ENCODE data around the gene PARVG. TPM values are rescaled to one million over a fixed set of nuclear protein-coding genes. Genes with fewer than 3 reads are reported as not detected.

Gene PARVG
- total and polyA plus RNA-seq, 12 donors = 0.90 to 16.2 (median 2.1) TPM

DNA sequence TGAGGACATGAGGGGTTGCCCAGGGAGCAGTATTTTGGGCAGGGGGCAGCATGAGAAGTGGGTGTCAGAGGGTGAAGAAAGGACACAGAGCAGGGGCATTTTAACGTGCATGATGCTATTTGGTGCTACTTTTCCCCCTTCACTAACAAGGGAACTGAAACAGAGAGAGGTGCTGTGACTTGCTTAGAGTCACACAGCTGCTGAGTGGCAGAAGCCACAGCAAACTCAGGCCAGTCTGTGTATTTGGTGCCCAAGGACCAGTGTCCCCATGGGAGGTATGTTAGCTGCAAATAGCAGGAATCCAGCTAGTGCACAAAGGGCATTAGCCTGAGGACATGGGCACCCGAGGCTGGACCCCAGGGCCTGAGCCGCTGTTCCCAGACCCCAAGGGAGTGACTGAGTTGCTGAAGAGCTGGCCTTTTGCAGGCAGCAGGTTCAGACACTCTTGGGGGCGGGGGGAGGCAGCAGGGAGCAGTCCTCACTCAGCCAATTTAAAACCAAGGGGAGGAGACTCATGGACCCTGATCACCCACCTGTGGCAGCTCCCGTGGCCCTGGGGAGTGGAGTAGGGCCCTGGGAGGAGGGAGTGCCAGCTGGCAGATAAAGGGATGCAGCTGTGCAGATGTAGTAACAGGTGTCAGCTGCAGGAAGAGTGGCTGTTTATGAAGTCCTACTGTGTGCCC lies 14.6 kb downstream of the PARVG start:
- H3K4me1 ChIP-seq = peaks cover 0 to 30% (median 0%) of the 10 kb centered on the region in 9 donors
- no peak overlapping the region for H3K27ac ChIP-seq
- no peak for ATAC-seq
- peaks cover 0 to 27% (median 0%) of the 10 kb centered on the region in 9 donors for H3K36me3 ChIP-seq
- intact Hi-C loops (cut with DNase I) = no loop called here
- peaks cover 0 to 21% (median 6%) of the 10 kb centered on the region in 7 donors for H3K27me3 ChIP-seq
- no peaks in the 10 kb centered on the region for H3K9me3 ChIP-seq
- no peak for TF ChIP-seq CTCF (IDR thresholded peaks at IDR 0.05)
- no peak for DNase-seq
- H3K4me3 ChIP-seq = no peak overlapping the region
- WGBS, 2 donors = 57 to 58% methylated on average over 5 of the region's 5 CpGs

DNA sequence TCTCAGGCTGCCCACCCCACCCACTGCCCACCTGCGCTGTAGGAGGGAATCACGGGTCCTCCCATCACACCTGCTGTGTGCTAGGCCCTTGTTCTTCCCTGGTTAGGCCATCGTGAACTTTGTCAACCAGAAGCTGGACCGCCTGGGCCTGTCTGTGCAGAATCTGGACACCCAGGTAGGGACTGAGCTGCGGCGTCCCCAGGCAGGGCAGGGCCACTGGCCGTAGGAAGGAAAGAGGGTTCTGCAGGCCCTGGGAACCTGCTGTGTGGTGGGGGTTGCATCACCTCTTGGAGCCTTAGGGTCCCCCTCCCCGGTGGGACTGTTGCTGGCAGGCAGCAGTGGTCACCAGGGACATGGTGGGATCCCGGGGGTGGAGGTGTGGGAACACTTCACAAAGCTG lies 15.5 kb downstream of the PARVG start:
- intact Hi-C loops (cut with DNase I) = no loop called here

GRCh38 chr22:44196731-44197131 lies 16.0 kb downstream of the PARVG start:
- ATAC-seq = no peak
- intact Hi-C loops (cut with DNase I) = no loop called here
- 75 to 76% methylated on average over 10 of the region's 10 CpGs for WGBS, 2 donors
- Histone ChIP-seq H3K36me3 (peaks cover 0 to 38% (median 0%) of the 10 kb centered on the region in 9 donors), H3K4me3 (no peak overlapping the region), H3K27me3 (peaks cover 0 to 26% (median 6%) of the 10 kb centered on the region in 7 donors), H3K9me3 (no peaks in the 10 kb centered on the region), H3K4me1 (peaks cover 0 to 17% (median 0%) of the 10 kb centered on the region in 9 donors), H3K27ac (no peak overlapping the region)
- TF ChIP-seq CTCF (IDR thresholded peaks at IDR 0.05) = no peak
- no peak for DNase-seq

More for the DNA sequence above, 15.5 kb downstream of the PARVG start:
- DNase-seq (no peak), ATAC-seq (no peak)
- no peak for TF ChIP-seq CTCF (IDR thresholded peaks at IDR 0.05)
- H3K36me3 ChIP-seq = peaks cover 0 to 34% (median 0%) of the 10 kb centered on the region in 9 donors
- H3K27me3 ChIP-seq = peaks cover 0 to 25% (median 6%) of the 10 kb centered on the region in 7 donors
- no peaks in the 10 kb centered on the region for H3K9me3 ChIP-seq
- H3K4me3 ChIP-seq = no peak overlapping the region
- peaks cover 0 to 21% (median 0%) of the 10 kb centered on the region in 9 donors for H3K4me1 ChIP-seq
- WGBS, 2 donors = 65% methylated on average over 9 of the region's 9 CpGs
- H3K27ac ChIP-seq = no peak overlapping the region

DNA sequence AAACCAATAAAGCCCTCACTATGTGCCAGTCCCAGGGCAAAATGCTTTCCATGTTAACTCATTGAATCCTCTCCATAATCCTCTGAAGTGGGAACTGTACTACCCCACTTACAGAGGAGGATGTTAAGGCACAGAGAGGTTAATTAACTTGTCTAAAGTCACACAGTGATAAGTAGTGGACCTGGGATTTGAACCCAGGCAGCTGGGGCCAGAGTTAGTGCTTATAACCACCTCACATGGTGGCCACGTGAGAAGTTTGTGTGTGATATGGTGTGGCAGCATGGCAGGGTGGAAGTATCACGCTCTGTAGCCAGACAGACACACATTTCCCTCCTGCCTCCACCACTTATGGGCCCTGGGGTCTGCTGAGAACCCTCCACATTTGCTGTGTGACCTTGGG lies 16.5 kb downstream of the PARVG start:
- TF ChIP-seq CTCF (IDR thresholded peaks at IDR 0.05) = no peak
- Histone ChIP-seq H3K36me3 (peaks cover 0 to 39% (median 0%) of the 10 kb centered on the region in 9 donors), H3K27me3 (peaks cover 0 to 26% (median 6%) of the 10 kb centered on the region in 7 donors), H3K9me3 (no peaks in the 10 kb centered on the region), H3K27ac (no peak overlapping the region), H3K4me3 (no peak overlapping the region), H3K4me1 (peaks cover 0 to 11% (median 0%) of the 10 kb centered on the region in 9 donors)
- ATAC-seq (no peak), DNase-seq (no peak)
- intact Hi-C loops (cut with DNase I) = no loop called here
- 83 to 88% methylated on average over 2 of the region's 2 CpGs for WGBS, 2 donors

All from heart right ventricle (tissue), 16 donors.